Measurements from ENCODE around the gene NXNL1. TPM values are rescaled to one million over a fixed set of nuclear protein-coding genes. Genes with fewer than 3 reads are reported as not detected.

NXNL1 gene
- total and polyA plus RNA-seq, 2 of the 8 experiments (the other 6 are each of a cell fraction or from before 2014, with no cell fraction given): not detected

- TF ChIP-seq ATF2 (IDR thresholded peaks at IDR 0.05; ENCODE audit: low read length) (peak; percentile 60; the same call in 1 of the 2 replicates), CHD2 (IDR thresholded peaks at IDR 0.05; ENCODE audit: low read length) (0 out of 2 replicates have a peak, but pooled peaks have one; percentile 21), NANOG (IDR thresholded peaks at IDR 0.05; ENCODE audit: insufficient read depth, low read depth, low read length, poor library complexity, severe bottlenecking) (no peak), KDM5A (IDR thresholded peaks at IDR 0.05; ENCODE audit: low read length) (no peak), RFX5 (IDR thresholded peaks at IDR 0.05; ENCODE audit: borderline replicate concordance, low read depth, low read length) (no peak), CEBPB (IDR thresholded peaks at IDR 0.05; ENCODE audit: low read depth, low read length) (no peak), SP2 (IDR thresholded peaks at IDR 0.05; ENCODE audit: low read length) (no peak), TAF7 (optimal IDR thresholded peaks at IDR 0.05; ENCODE audit: borderline replicate concordance, low read depth, low read length) (no peak), JUND (IDR thresholded peaks at IDR 0.05; ENCODE audit: low read length) (no peak), SP1 (IDR thresholded peaks at IDR 0.05; ENCODE audit: low read depth, low read length) (peak; percentile 32; the same call in 1 of the 2 replicates), EGR1 (IDR thresholded peaks at IDR 0.05; ENCODE audit: borderline replicate concordance, low read depth, low read length) (peak; percentile 96), BRCA1 (IDR thresholded peaks at IDR 0.05; ENCODE audit: low read depth, low read length) (no peak), TBP (IDR thresholded peaks at IDR 0.05; ENCODE audit: low read depth, low read length) (peak; percentile 75; the same call in 1 of the 2 replicates), FOSL1 (IDR thresholded peaks at IDR 0.05; ENCODE audit: insufficient read depth, low read depth, low read length) (no peak), RBBP5 (IDR thresholded peaks at IDR 0.05; ENCODE audit: borderline replicate concordance, low read depth, low read length) (0 out of 2 replicates have a peak, but pooled peaks have one; percentile 3), CREB1 (IDR thresholded peaks at IDR 0.05) (peak; percentile 93), ATF3 (IDR thresholded peaks at IDR 0.05; ENCODE audit: insufficient read depth, low read depth, low read length) (no peak), RNF2 (IDR thresholded peaks at IDR 0.05; ENCODE audit: borderline replicate concordance, low read depth, low read length, missing control alignments, poor library complexity, severe bottlenecking) (no peak), POU5F1 (IDR thresholded peaks at IDR 0.05; ENCODE audit: low read depth, low read length) (no peak), TAF1 (IDR thresholded peaks at IDR 0.05; ENCODE audit: low read depth, low read length) (peak; percentile 71), ZNF274 (IDR thresholded peaks at IDR 0.05; ENCODE audit: borderline replicate concordance, extremely low read depth, low read length) (no peak), EZH2 (IDR thresholded peaks at IDR 0.05; ENCODE audit: low read depth, low read length, severe bottlenecking) (no peak)
Measured at GRCh38 chr19:17419621-17420474, 40.9 kb downstream of the NXNL1 start, which contains the start of gene MVB12A (continued).

Measured in H1 (cell line).